Measurements from ENCODE around the gene HOMEZ.
A peak's percentile ranks its signal among the peaks of the same experiment; 100 is the strongest.

Gene HOMEZ

DNA sequence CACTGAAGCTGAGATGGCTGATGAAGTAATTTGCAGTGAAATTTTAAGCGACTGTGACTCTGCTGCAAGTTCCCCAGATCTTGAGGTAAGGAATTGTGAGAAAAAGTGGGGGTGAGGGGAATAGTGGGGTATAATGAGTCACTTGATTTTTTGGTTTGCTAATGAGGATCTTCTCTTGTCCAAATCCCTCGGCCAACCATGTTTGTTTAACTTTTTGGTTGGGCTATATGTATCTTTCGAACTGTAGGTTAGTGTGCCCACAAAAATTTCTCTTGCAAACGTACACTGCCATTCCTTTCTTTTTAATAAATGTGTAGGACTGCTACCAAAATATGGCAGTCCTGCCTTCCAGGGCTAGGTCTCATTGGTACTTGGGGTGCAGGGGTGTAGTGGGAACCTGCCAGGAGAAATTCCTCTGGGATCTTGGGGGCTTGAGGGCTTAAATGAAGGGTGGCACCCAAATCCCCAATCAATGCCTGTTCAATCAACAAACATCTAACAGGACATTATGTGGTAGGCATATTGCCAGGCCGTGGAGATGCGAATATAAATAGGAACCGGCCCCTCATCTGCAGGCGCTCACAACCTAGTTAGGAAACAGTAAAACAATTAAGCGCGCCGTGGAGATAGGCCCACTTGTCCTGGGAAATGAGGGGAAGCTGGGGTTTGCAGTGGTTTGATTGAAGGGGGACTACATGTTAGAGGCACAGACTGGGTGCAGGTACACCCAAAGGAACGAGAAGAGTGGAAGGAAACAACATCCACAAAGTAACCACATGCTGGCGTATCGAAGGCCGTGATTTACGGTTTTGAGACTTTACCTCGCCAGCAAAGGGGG lies 34.0 kb upstream of the HOMEZ start:
- DNase-seq (ENCODE audit: low read depth): no peak
- TF ChIP-seq, protein P1, sequence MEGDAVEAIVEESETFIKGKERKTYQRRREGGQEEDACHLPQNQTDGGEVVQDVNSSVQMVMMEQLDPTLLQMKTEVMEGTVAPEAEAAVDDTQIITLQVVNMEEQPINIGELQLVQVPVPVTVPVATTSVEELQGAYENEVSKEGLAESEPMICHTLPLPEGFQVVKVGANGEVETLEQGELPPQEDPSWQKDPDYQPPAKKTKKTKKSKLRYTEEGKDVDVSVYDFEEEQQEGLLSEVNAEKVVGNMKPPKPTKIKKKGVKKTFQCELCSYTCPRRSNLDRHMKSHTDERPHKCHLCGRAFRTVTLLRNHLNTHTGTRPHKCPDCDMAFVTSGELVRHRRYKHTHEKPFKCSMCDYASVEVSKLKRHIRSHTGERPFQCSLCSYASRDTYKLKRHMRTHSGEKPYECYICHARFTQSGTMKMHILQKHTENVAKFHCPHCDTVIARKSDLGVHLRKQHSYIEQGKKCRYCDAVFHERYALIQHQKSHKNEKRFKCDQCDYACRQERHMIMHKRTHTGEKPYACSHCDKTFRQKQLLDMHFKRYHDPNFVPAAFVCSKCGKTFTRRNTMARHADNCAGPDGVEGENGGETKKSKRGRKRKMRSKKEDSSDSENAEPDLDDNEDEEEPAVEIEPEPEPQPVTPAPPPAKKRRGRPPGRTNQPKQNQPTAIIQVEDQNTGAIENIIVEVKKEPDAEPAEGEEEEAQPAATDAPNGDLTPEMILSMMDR (IDR thresholded peaks at IDR 0.05; ENCODE audit: insufficient read depth, low read depth, low read length, missing control alignments): no peak
- H3K4me3 ChIP-seq (ENCODE audit: low read depth, low read length): peak overlapping the region; percentile 58

DNA sequence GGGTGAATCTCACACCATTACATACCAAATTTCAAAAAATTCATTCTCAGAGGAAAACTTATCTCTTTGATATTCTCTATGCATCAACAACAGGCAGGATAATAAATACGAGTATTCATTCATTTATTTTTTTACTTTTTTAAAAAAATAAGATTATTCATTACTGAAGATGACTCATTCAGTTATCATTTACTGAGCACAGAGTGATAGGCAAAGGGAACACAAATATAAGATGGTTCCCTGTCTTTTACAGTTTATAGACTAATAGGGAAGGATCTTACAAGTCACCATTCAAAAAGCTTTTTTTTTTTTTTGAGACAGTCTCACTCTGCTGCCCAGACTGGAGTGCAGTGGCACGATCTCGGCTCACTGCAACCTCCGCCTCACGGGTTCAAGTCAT lies 30.4 kb upstream of the HOMEZ start:
- H3K4me3 ChIP-seq (ENCODE audit: low read depth, low read length): no peak overlapping the region
- TF ChIP-seq, protein P1 (IDR thresholded peaks at IDR 0.05; ENCODE audit: insufficient read depth, low read depth, low read length, missing control alignments): no peak
- no peak for DNase-seq (ENCODE audit: low read depth)

DNA sequence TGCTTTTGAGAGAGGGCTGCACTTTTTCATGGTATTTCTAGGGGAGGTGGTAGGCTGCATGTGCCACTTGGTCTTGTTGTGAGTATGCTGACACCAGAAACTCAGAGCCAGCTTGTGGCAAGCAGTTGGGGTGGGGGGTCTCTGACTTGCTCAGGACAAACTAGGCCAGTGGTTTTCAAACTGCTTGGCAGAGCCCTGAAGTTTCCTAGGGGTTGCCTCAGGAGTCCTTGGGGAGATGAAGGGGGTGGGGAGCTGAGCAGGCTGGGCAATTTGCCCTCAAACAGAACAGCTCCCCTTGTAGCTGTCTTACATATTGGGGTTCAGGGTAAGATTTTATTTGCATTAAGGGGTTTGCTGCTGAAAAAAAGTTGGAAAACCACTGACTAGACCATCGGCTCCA lies 24.6 kb upstream of the HOMEZ start:
- TF ChIP-seq, protein P1 (IDR thresholded peaks at IDR 0.05; ENCODE audit: insufficient read depth, low read depth, low read length, missing control alignments): no peak
- no peak for DNase-seq (ENCODE audit: low read depth)

DNA sequence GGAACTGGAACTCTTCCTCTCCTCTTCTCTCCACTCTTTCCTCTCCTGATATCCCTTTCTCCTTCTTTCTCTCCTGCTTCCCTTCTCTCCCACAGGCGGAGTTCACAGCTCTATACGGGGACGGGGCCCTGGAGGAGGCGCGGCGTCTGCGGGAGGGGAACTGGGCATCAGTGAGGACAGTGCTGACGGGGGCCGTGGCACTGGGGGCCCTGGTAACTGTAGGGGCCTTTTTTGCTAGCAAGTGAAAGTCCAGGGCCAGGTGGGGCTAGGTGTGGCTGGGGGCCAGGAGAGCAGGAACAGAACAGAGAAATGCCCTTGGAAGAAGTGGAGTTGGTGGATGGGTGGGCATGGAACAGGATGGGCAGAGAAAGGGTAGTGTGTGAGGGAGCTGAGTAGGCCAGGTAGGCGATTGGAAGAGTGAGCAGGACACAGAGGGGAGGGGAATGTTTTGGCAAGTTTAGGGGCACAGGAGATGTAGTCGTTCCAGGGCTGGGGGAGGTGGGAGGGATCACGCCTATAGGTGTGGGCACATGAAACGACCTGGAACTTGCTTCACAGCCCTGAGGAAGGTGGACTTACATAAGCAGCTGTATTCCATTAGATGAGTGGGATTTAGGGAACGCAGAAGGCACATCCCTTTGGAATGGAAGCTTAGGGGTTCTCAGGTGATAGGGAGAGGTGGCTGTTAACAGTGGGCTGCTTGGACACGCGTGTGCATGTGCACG lies 23.0 kb upstream of the HOMEZ start:
- TF ChIP-seq, protein P1 (IDR thresholded peaks at IDR 0.05; ENCODE audit: insufficient read depth, low read depth, low read length, missing control alignments): no peak
- DNase-seq (ENCODE audit: low read depth): no peak
- H3K4me3 ChIP-seq (ENCODE audit: low read depth, low read length): no peak overlapping the region

More for the DNA sequence above, 24.6 kb upstream of the HOMEZ start:
- H3K4me3 ChIP-seq (ENCODE audit: low read depth, low read length): no peak overlapping the region

DNA sequence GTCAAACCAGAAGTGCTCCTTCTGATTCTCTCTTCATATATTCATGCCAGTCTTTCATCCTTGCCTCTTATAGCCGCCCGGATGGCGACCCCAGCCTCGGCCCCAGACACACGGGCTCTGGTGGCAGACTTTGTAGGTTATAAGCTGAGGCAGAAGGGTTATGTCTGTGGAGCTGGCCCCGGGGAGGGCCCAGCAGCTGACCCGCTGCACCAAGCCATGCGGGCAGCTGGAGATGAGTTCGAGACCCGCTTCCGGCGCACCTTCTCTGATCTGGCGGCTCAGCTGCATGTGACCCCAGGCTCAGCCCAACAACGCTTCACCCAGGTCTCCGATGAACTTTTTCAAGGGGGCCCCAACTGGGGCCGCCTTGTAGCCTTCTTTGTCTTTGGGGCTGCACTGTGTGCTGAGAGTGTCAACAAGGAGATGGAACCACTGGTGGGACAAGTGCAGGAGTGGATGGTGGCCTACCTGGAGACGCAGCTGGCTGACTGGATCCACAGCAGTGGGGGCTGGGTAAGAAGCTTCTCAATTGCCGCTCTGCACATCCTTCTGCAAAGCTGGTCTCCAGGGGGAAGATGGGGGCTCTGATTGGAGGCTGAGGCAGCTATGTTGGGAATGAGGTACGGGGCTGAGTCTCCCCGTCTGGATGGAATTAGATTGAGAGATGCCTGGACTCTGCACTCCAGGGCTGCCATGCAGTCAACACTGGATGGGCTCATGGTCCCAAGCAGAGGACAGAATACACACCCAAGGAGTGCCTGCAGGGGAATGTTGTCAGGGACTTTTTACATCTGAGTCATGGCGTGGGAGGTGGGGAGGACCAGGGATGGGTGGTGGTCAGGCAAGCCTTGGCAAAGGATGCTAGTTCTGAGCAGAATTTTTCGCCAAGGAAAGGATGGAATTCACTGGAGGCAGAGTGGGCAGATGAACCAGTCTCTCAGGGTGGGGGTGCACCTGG lies 22.0 kb upstream of the HOMEZ start:
- H3K4me3 ChIP-seq (ENCODE audit: low read depth, low read length): peak overlapping the region; percentile 69
- TF ChIP-seq, protein P1 (IDR thresholded peaks at IDR 0.05; ENCODE audit: insufficient read depth, low read depth, low read length, missing control alignments): no peak
- DNase-seq (ENCODE audit: low read depth): no peak

DNA sequence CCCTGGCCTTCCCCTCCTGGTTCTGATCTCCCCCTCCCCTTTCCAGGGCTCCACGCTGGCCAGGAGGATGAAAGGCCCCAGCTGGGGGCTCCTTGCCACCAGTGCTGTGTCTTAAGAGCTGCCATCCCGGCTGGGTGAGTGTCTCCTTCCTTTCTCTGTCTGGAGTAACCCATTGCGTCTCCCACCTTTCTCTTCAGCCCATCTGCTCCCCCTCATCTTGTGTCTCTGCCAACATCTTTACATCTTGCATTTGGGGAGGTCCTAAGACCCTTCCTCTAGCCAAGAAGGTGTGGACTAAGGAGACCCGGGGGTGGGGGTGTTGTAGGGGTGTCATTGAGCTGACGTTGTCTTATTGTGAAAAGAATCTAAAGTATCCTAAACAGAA lies 21.2 kb upstream of the HOMEZ start:
- peak overlapping the region; percentile 69 for H3K4me3 ChIP-seq (ENCODE audit: low read depth, low read length)
- TF ChIP-seq, protein P1 (IDR thresholded peaks at IDR 0.05; ENCODE audit: insufficient read depth, low read depth, low read length, missing control alignments): no peak
- no peak for DNase-seq (ENCODE audit: low read depth)
